Measurements from ENCODE around the gene ABL1.

The ABL1 gene

GRCh38 chr9:130892477-130893304 lies 57.6 kb downstream of the ABL1 start:
- no peak for DNase-seq

GRCh38 chr9:130893341-130894101 lies 58.5 kb downstream of the ABL1 start:
- DNase-seq: no peak

GRCh38 chr9:130894546-130894945 lies 59.5 kb downstream of the ABL1 start:
- DNase-seq: no peak

- no peak for DNase-seq
These were observed 60.0 kb downstream of the ABL1 start for GRCh38 chr9:130895038-130895437.

- DNase-seq: no peak
These were observed 60.6 kb downstream of the ABL1 start for GRCh38 chr9:130895481-130896232.

- no peak for DNase-seq
These were observed 61.4 kb downstream of the ABL1 start, which contains the start of gene QRFP for GRCh38 chr9:130896233-130897014. Gene QRFP, minus strand, starts transcription at chr9:130896812. Its CDS starts 2,974 bp downstream, at chr9:130893838.

GRCh38 chr9:130897105-130897751 lies 62.2 kb downstream of the ABL1 start:
- DNase-seq: no peak

GRCh38 chr9:130897848-130898551 lies 62.9 kb downstream of the ABL1 start:
- DNase-seq: no peak

- DNase-seq: no peak
These were observed 63.4 kb downstream of the ABL1 start for GRCh38 chr9:130898552-130898852.

GRCh38 chr9:130899051-130899748 lies 64.1 kb downstream of the ABL1 start:
- DNase-seq: no peak

GRCh38 chr9:130900701-130901497 lies 65.8 kb downstream of the ABL1 start:
- no peak for DNase-seq

- DNase-seq: no peak
These were observed 66.6 kb downstream of the ABL1 start for GRCh38 chr9:130901498-130902203.

- DNase-seq: no peak
These were observed 67.4 kb downstream of the ABL1 start for GRCh38 chr9:130902204-130903185.

- DNase-seq: no peak
These were observed 68.4 kb downstream of the ABL1 start for GRCh38 chr9:130903194-130904069.

GRCh38 chr9:130904070-130905044 lies 69.3 kb downstream of the ABL1 start:
- DNase-seq: no peak

All from fibroblast of skin of back (primary cell).